Osteoblast (primary cell): ENCODE data around the gene PTPRN2. TPM values are rescaled to one million over a fixed set of nuclear protein-coding genes. Genes with fewer than 3 reads are reported as not detected.

ENCODE experiments used
- DNase-seq: peaks from one replicate; pipeline ENCODE4 v3.0.0; 2011; ENCODE audit warnings: low spot score, mixed read lengths; ENCODE audit not compliant: insufficient read length; ENCODE audit errors: missing footprints
- H2AFZ ChIP-seq: 2 replicates; pipeline ENCODE4 v1.6.0; 2011; ENCODE audit warnings: mild to moderate bottlenecking, low read length
- H3K27ac ChIP-seq: 2 replicates; pipeline ENCODE4 v1.5.1; 2011; ENCODE audit warnings: mild to moderate bottlenecking, low read depth, low read length, moderate library complexity
- H3K27me3 ChIP-seq: 2 replicates; pipeline ENCODE4 v1.6.0; 2012; ENCODE audit warnings: mild to moderate bottlenecking, control low read depth, inconsistent platforms, low read length, moderate library complexity; ENCODE audit not compliant: insufficient read depth
- H3K36me3 ChIP-seq: 2 replicates; pipeline ENCODE4 v1.5.1; 2011; ENCODE audit warnings: mild to moderate bottlenecking, low read length, control low read depth, moderate library complexity; ENCODE audit not compliant: insufficient read depth
- H3K4me1 ChIP-seq: 2 replicates; pipeline ENCODE4 v1.5.1; 2011; ENCODE audit warnings: mild to moderate bottlenecking, low read length, control low read depth, moderate library complexity; ENCODE audit not compliant: insufficient read depth
- H3K4me2 ChIP-seq: 2 replicates; pipeline ENCODE4 v1.6.0; 2011; ENCODE audit warnings: mild to moderate bottlenecking, low read length; ENCODE audit not compliant: insufficient read depth
- H3K4me3 ChIP-seq: fragments of 200-600 bp; sonication (generic); 3 replicates; pipeline ENCODE4 v1.5.1; 2012; ENCODE audit warnings: mild to moderate bottlenecking, low read length, inconsistent platforms; ENCODE audit not compliant: insufficient read depth
- H3K79me2 ChIP-seq: 2 replicates; pipeline ENCODE4 v1.6.0; 2012; ENCODE audit warnings: mild to moderate bottlenecking, low read length, control low read depth, inconsistent platforms; ENCODE audit not compliant: insufficient read depth
- H3K9me3 ChIP-seq: 2 replicates; pipeline ENCODE4 v1.5.1; 2011; ENCODE audit warnings: low read depth, low read length, control low read depth
- H4K20me1 ChIP-seq: 2 replicates; pipeline ENCODE4 v1.6.0; 2012; ENCODE audit warnings: mild to moderate bottlenecking, low read length, control low read depth; ENCODE audit not compliant: insufficient read depth
- CTCF ChIP-seq: IDR thresholded peaks from 2 replicates; pipeline ENCODE4 v1.5.1; 2011; ENCODE audit warnings: mild to moderate bottlenecking, low read depth, low read length, moderate library complexity; ENCODE audit errors: extremely low read depth
- total RNA-seq: library from RNA; depleted of rRNA; stranded (reverse); fragments of >200 nt; gene quantifications from 2 replicates; pipeline ENCODE4 v1.2.3, GENCODE V29; 2012

The PTPRN2 gene
- total RNA-seq, 1 donor = 0.36 TPM

GRCh38 chr7:158463317-158463716, 124.3 kb downstream of the PTPRN2 start:
- TF ChIP-seq CTCF = no peak
- Histone ChIP-seq H2AFZ (no peak overlapping the region), H3K36me3 (no peaks in the 10 kb centered on the region), H4K20me1 (no peaks in the 10 kb centered on the region), H3K27me3 (no peaks in the 10 kb centered on the region), H3K4me1 (no peaks in the 10 kb centered on the region), H3K4me3 (no peak overlapping the region), H3K79me2 (no peaks in the 10 kb centered on the region), H3K27ac (no peak overlapping the region), H3K4me2 (no peak overlapping the region), H3K9me3 (no peaks in the 10 kb centered on the region)
- no peak for DNase-seq

GRCh38 chr7:158461824-158462223, 125.8 kb downstream of the PTPRN2 start:
- Histone ChIP-seq H3K27ac (no peak overlapping the region), H3K27me3 (no peaks in the 10 kb centered on the region), H3K79me2 (no peaks in the 10 kb centered on the region), H3K36me3 (no peaks in the 10 kb centered on the region), H2AFZ (no peak overlapping the region), H3K4me1 (no peaks in the 10 kb centered on the region), H3K4me3 (no peak overlapping the region), H4K20me1 (no peaks in the 10 kb centered on the region), H3K4me2 (no peak overlapping the region), H3K9me3 (no peaks in the 10 kb centered on the region)
- no peak for DNase-seq
- no peak for TF ChIP-seq CTCF

GRCh38 chr7:158460665-158461064, 127.0 kb downstream of the PTPRN2 start:
- Histone ChIP-seq H3K27me3 (no peaks in the 10 kb centered on the region), H4K20me1 (no peaks in the 10 kb centered on the region), H3K36me3 (no peaks in the 10 kb centered on the region), H3K79me2 (no peaks in the 10 kb centered on the region), H3K27ac (no peak overlapping the region), H3K4me1 (no peaks in the 10 kb centered on the region), H2AFZ (no peak overlapping the region), H3K9me3 (peaks cover 1% of the 10 kb centered on the region), H3K4me3 (no peak overlapping the region), H3K4me2 (no peak overlapping the region)
- TF ChIP-seq CTCF = no peak
- DNase-seq = no peak

- no peaks in the 10 kb centered on the region for H3K27me3 ChIP-seq
- no peaks in the 10 kb centered on the region for H3K79me2 ChIP-seq
- no peaks in the 10 kb centered on the region for H3K36me3 ChIP-seq
- no peak for DNase-seq
- no peak overlapping the region for H3K27ac ChIP-seq
- no peak overlapping the region for H3K4me3 ChIP-seq
- TF ChIP-seq CTCF = no peak
- H3K4me2 ChIP-seq = no peak overlapping the region
- no peaks in the 10 kb centered on the region for H3K4me1 ChIP-seq
- peaks cover 2% of the 10 kb centered on the region for H3K9me3 ChIP-seq
- H4K20me1 ChIP-seq = no peaks in the 10 kb centered on the region
- H2AFZ ChIP-seq = no peak overlapping the region
These were observed 128.8 kb downstream of the PTPRN2 start for GRCh38 chr7:158458716-158459282.
